LNCaP clone FGC (cell line): ENCODE data around the gene USP16.
"Not testable (repeated sequence)": the region's sequence is repeated elsewhere in the genome, so short reads cannot be mapped to it uniquely, and the experiment has no call there.

Experiments
- DNase-seq: peaks from one replicate; pipeline ENCODE4 v3.0.0-alpha.2; 2011; ENCODE audit warnings: low read depth
- H3K4me3 ChIP-seq: 2 replicates; pipeline ENCODE4 v1.5.1; 2011; ENCODE audit warnings: mild to moderate bottlenecking, low read depth, low read length, control low read depth
- TF ChIP-seq, protein P1 (sequence below): IDR thresholded peaks from 2 replicates; pipeline ENCODE4 v1.5.1; 2012; ENCODE audit warnings: mild to moderate bottlenecking; ENCODE audit not compliant: control insufficient read depth, insufficient read depth; ENCODE audit errors: extremely low read depth

Gene USP16

DNA sequence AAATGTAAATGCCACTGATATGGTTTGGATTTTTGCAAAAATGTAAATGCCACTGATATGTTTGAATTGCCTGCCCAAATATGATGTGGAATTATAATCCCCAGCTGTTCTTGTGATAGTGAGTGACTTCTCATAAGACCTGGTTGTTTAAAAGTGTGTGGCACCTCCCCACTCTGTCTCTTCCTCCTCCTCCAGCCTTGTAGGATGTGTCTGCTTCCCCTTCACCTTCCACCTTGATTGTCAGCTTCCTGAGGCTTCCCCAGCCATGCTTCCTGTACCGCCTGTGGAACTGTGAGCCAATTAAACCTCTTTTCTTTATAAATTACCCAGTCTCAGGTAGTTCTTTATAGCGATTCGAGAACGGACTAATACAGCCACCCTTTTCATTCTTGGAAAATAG is 50.3 kb downstream of the USP16 start:
- TF ChIP-seq, protein P1, sequence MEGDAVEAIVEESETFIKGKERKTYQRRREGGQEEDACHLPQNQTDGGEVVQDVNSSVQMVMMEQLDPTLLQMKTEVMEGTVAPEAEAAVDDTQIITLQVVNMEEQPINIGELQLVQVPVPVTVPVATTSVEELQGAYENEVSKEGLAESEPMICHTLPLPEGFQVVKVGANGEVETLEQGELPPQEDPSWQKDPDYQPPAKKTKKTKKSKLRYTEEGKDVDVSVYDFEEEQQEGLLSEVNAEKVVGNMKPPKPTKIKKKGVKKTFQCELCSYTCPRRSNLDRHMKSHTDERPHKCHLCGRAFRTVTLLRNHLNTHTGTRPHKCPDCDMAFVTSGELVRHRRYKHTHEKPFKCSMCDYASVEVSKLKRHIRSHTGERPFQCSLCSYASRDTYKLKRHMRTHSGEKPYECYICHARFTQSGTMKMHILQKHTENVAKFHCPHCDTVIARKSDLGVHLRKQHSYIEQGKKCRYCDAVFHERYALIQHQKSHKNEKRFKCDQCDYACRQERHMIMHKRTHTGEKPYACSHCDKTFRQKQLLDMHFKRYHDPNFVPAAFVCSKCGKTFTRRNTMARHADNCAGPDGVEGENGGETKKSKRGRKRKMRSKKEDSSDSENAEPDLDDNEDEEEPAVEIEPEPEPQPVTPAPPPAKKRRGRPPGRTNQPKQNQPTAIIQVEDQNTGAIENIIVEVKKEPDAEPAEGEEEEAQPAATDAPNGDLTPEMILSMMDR = no peak
- H3K4me3 ChIP-seq = no peak overlapping the region
- no peak for DNase-seq

DNA sequence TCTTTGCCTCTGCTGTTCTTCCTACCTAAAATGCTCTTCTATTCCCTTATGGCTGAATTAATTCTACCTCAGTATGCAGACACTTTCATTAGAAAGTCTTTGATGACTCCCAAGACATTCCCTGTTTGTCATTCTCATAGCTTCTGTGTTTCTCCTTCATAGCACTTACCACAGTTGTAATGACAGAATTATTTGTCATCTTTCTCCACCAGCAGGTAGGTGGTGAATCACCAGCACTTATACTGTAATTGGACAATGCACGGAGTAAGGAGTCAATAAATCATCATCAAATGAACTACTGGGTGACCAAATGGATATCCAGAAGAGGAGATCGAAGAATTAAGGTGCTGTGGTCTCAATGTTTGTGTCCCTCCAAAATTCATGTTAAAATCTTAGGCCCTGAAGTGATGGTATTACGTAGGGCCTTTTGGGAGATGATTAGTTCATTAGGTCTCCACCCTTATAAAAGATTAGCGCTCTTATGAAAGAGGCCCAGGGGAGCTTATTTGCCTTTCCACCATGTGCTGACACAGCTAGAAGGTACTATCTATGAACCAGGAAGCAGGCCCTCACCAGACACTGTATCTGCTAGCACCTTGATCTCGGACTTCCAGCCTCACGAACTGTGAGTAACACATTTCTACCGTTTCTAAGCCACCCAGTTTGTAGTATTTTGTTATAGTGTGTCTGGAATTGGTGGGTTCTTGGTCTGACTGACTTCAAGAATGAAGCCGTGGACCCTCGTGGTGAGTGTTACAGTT is 51.4 kb downstream of the USP16 start:
- no peak for DNase-seq
- no peak overlapping the region for H3K4me3 ChIP-seq
- TF ChIP-seq, protein P1 = no peak

DNA sequence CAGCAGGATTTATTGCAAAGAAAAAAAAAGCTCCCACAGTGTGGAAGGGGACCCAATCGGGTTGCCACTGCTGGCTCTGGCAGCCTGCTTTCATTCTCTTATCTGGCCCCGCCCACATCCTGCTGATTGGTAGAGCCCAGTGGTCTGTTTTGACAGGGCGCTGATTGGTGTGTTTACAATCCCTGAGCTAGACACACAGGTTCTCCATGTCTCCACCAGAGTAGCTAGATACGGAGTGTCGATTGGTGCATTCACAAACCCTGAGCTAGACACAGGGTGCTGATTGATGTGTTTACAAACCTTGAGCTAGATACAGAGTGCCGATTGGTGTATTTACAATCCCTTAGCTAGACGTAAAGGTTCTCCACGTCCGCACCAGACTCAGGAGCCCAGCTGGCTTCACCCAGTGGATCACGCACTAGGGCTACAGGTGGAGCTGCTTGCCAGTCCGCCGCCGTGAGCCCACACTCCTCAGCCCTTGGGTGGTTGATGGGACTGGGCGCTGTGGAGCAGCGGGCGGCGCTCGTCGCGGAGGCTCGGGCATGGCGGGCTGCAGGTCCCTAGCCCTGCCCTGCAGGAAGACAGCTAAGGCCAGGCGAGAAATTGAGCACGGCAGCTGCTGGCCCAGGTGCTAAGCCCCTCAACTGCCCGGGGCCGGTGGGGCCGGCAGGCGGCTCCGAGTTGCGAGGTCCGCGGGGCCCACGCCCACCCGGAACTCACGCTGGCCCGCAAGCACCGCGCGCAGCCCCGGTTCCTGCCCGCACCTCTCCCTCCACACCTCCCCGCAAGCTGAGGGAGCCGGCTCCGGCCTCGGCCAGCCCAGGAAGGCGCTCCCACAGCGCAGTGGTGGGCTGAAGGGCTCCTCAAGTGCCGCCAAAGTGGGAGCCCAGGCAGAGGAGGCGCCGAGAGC is 52.5 kb downstream of the USP16 start:
- H3K4me3 ChIP-seq, DNase-seq: not testable (repeated sequence)

DNA sequence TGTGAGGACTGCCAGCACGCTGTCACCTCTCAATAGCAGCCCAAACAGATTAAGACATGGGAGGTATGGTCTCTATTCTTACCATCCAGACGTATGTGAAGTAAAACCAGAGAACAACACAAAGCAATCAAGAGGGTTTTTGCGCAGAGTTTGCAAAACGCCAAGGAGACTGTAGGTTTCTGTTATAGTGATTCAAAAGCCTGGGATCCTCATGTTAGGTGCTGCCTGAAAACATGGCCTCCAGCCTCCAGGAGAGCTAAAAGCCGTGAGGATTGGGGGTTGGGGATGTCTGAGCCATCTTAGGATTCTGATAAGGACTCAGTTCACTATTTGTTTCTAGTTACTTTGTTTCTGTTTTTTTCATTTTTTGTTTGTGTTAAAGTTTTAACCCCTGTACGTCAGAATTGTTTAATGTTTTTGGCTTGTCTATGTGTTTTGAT is 53.2 kb downstream of the USP16 start:
- H3K4me3 ChIP-seq = no peak overlapping the region
- TF ChIP-seq, protein P1 = no peak
- no peak for DNase-seq

DNA sequence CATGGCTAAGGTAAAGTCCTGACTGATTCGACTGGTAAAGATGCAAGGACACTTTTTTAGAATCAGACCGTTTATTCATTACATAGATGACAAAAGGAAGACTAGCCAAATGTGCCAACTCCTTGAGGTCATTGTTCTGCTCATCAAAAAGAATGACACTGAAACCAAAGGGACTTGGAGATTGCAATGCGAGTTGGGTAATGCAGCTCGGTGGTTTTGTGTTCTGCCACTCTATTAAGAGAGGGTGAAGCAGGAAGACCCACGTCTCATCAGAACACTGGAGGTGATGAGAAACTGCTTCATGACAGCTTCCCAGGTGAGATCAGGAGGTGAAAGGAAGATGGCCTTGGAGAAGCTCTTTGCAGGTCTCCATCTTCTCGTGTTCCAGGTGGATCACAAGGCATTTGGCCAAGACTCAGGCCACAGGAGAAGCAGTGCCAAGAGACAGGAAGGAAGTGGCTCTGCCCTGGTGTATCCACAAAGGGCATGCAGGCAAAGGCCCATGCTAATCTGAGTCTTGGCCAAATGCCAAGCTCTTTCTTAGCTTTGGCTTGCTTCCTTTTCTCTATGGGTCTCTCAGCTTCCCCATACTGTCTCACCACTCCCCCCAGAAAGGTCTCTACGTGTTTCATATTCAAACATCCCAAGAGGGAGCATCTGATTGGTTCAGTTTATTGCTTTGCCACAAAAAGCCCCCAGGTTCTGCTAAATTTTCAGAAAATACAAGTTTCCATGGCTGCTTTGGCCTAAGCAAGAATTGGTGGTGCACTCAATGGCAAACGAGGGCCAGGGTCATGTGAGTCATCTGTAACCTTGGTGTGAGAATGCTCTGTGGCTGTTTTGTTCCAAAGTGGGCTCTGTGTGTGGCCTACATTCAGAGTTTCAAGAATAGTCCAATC is 54.6 kb downstream of the USP16 start:
- H3K4me3 ChIP-seq = no peak overlapping the region
- DNase-seq = no peak
- TF ChIP-seq, protein P1 = no peak

DNA sequence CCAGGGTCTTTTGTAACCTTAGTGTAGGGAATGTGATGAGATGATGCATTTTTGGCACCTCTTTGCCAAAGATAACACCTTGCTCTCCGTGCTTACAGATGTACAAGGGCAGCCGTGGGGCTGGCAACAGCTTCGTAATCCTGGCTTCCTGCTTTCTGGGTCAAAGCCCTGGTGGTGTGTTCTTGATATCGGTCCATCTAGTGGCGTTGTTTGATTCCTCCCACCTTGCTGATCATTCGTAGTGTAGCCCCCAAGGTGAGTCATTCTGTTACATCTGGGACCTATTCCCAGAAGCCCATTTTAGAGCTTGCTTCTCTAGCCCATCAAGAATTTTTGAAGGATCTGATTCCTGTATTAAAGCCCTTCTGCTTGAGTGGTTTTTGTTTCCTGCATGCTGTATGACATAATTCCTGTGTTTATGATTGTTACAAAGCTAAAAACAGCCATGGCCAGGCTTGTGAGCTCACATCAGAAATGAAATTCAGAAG is 56.0 kb downstream of the USP16 start:
- no peak for DNase-seq
- no peak overlapping the region for H3K4me3 ChIP-seq
- TF ChIP-seq, protein P1 = no peak
